ENCODE data around the gene EPS8L2.
A peak's percentile ranks its signal among the peaks of the same experiment; 100 is the strongest.

Gene EPS8L2

DNA sequence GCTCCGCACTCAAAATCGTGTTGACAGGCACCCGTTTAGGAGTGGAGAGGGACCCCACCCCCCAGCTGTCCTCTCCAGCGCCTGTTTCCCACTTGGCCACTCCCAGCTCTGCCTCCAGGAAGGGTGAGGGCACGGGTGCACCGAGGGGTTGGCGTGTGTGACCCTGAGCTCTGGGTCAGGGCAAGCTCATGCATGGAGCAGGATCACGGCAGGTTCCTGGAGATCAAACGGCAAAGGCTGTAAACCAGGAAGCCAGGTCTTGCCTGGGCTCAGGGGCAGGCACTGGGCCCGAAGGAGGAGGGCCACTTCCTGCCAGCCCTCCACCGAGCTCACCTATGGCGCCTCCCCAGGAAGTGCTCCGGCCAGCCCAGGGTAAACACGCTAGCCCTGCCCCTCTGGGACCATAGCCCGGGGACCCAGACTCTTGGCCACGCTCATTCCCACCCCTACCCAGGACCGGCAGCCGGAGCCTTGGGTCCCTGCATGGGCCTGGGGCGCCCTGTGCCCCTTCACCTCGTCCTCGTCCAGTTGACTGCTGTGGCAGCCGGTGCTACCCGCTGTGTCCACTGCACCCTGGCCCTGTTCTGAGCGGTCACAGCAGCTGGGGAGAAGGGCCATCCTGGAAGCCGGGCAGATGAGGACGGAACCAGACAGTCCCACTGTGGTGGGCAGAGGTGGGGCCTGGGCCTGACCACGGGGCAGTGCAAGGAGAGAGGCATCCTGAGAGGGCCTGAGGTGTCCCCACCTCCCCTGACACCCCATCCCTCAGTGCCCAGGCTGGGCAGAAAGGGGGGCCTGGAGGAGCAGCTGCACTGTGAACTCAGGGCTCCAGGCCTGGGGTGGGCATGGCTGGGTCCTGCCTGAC is 1.0 kb upstream of the EPS8L2 start:
- no peak for DNase-seq

DNA sequence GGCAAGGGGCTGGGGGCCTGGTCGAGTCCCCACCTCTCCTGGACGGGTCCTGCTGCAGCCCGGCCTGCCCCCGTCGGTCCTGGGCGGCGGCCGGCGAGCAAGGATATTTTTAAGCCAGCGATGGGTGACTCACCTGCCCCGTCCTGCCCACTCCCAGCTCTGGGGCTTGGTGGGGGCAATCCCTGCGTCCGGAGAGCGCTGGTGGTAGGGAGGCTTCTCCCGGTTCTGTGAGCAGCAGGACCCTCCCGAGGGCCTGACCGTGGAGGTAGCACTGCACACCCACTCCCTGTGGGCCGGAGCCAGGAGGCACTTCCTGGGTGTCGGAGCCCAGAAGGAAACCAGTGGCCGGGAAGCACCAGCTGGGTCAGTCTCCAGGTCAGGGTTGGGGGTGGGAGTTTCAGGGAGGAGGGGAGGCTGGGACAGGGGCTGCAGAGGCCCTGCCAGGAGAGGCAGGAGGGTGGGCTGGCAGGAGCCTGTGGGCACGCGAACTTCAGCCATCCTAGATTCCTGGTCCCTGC is 467 bp downstream of the EPS8L2 start:
- DNase-seq: no peak

- DNase-seq: no peak
Observed at GRCh38 chr11:706957-707816, 1.2 kb downstream of the EPS8L2 start.

- DNase-seq: no peak
Observed at GRCh38 chr11:707817-708420, 1.9 kb downstream of the EPS8L2 start.

DNA sequence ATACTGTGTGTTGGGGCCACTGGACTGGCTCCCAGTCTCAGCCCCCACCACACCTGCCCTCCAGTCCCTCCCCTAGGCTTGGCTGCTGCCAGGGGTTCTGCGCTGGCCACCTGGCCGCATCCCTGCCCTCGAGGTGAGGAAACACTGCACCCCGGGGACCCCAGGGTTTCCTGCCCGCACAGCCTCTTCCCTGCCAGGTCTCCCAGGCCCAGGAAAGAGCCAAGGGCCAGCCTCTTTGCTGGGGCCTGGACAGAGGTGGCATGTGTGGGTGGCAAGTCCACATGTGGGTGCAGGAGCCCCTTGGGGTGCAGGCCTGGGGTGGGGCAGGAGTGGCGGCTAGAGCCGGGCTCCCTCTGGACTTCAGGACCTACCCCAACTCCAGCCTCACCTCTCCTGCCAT is 2.5 kb downstream of the EPS8L2 start:
- DNase-seq: no peak

DNA sequence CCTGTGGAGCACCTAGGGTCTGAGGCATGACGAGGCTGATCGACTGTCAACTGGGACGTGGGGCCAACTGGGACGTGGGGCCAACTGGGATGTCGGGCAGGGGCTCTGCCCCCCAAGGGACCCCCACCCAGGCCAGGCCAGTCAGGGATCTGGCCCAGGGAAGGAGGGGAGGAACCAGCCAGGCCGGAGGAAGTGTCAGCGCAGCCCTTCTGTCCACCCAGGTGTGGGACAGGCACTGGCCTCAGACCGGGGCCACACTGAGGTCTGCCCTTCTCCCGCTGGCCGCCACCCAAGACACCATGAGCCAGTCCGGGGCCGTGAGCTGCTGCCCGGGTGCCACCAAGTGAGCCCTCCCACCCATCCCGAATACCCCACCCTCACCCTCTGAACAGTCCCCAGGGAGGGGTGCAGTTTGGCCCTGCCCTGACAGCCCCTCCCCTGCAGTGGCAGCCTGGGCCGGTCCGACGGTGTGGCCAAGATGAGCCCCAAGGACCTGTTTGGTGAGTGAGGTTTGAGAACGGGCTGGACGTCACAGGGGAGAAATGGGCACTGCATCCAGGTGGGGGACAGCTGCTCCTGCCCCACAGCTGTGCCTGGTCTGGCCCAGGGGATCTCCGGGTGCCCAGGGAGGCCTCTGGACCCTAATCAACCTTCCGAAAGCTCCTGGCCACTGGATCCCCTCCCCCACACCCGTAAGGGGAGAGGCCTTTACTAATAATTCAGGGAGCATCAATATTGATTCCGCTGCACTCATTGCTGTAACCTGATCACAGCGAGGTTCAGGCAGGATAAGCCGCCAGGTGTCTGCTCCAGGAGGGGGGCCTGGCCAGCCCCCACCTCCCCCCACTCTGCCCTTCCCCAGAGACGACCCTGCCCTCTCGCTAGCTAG is 3.3 kb downstream of the EPS8L2 start:
- DNase-seq: no peak

DNA sequence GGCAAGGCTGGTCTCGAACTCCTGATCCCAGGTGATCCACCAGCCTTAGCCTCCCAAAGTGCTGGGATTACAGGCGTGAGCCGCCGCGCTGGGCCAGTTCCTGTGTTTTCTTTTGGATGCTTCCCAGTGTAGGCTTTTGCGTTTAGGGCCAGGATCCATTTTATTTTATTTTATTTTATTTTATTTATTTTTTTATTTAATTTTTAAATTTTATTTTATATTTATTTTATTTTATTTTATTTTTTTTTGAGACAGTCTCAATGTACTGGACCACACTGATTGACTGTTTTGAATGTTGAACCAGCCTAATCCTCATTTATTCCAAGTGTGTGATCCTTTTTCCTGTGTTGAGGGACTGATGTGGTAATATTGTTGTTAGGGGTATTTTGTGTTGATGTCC is 8.4 kb downstream of the EPS8L2 start:
- no peak for DNase-seq

DNA sequence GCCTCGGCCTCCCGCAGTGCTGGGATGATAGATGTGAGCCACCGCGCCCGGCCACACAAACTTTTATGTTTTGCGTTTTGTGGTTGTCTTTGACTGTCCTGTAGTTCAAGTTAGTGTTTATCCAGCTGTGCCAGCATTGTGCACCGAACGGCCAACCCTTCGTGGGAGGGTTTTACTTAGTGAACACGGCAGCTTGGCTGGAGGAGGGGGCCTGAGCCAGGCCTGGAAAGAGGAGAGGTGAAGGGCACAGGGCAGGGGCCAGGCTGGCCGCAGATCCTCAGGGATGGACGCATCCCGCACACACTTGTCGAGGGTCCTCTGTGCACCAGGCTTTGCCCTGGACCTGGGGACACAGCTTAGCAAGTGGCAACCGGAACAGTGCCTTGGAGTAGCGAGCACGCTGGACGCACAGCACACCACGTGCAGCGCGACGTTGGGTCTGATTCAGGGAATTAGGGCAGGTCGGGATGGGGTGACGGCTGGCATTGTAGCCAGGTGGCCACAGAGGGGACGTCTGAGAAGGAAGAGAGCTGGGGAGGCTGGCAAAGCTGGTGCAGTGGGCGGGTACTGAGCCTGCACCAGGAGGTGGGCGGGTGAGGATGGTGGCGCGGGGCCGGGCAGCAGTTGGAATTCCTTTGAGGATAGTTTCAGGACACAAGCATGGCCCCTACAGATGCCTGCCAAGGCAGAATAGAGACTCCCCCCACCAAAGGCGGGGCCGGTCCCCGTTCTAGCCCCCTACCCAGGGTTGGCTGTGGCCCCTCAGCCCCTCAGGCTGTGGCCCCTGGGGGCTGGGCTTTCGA is 13.4 kb downstream of the EPS8L2 start:
- DNase-seq: no peak

DNA sequence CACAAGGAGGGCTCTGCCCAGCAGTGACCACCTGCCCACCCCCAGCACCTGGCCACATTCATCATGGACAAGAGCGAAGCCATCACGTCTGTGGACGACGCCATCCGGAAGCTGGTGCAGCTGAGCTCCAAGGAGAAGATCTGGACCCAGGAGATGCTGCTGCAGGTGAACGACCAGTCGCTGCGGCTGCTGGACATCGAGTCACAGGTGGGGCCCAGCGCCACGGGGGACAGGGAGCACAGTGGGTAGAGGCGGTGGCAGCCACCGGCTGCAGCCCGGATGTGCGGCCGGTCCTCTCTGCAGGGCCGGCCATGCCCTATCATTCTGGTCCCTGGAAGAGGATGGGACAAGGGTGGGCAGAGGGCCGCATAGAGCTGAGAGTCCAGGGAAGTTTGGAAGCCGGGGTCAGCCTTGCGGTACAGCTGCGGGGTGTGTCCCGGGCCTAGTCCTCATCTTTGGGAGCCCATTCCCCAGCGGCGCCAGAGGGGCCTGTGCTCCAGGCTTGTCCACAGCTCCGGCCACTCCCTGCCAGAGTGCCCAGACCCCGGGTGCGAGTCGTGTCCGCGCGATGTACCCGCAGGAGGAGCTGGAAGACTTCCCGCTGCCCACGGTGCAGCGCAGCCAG is 14.1 kb downstream of the EPS8L2 start:
- no peak for DNase-seq

DNA sequence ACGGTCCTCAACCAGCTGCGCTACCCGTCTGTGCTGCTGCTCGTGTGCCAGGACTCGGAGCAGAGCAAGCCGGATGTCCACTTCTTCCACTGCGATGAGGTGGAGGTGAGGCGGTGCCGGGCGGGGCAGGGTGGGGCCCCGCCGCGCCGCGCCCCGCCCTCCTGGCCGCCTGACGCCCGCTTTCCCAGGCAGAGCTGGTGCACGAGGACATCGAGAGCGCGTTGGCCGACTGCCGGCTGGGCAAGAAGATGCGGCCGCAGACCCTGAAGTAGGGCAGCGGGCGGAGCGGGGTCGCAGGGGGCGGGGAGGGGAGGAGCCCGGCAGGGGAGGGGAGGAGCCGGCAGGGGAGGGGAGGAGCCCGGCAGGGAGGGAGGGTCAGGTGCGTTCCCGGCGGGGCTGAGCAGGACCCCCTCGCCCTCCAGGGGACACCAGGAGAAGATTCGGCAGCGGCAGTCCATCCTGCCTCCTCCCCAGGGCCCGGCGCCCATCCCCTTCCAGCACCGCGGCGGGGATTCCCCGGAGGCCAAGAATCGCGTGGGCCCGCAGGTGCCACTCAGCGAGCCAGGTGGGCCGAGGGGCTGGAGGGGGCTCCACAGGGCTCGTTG is 14.7 kb downstream of the EPS8L2 start:
- peak; percentile 52 for DNase-seq

GRCh38 chr11:721247-721740 is 15.3 kb downstream of the EPS8L2 start:
- no peak for DNase-seq

DNA sequence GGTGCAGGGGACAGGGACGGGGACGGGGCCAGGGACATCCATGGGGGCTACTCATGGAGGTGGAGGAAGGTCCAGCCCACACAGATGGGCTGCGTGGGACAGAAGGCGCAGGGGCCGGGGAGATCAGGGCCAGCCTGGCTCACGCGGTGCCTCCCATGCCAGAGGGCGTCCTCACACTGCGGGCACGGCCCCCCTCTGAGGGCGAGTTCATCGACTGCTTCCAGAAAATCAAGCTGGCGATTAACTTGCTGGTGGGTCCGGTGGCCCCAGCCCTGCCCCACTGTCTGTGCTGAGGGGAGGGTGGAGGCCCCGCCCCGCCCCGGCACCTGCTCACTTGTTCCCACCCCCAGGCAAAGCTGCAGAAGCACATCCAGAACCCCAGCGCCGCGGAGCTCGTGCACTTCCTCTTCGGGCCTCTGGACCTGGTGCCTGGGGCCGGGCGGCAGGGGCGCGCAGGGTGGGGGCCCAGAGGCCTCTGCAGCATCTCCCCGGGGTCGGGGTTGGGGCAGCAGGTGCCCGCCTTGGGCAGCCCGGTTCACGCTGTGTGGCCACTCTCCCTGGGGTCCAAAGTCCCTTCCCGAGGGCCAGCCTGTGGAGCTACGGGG is 15.8 kb downstream of the EPS8L2 start:
- peak; percentile 49 for DNase-seq

DNA sequence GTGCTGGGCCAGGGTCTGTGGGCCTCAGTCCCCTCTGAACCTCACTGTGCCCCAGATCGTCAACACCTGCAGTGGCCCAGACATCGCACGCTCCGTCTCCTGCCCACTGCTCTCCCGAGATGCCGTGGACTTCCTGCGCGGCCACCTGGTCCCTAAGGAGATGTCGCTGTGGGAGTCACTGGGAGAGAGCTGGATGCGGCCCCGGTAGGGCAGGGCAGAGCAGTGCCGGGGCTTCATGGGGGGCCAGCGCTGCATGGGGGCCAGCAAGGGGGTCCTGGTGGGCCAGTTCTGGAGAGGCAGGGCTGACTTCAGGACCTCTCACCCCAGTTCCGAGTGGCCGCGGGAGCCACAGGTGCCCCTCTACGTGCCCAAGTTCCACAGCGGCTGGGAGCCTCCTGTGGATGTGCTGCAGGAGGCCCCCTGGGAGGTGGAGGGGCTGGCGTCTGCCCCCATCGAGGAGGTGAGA is 16.3 kb downstream of the EPS8L2 start:
- DNase-seq: no peak

GRCh38 chr11:723120-723883 is 17.3 kb downstream of the EPS8L2 start:
- peak; percentile 54 for DNase-seq

DNA sequence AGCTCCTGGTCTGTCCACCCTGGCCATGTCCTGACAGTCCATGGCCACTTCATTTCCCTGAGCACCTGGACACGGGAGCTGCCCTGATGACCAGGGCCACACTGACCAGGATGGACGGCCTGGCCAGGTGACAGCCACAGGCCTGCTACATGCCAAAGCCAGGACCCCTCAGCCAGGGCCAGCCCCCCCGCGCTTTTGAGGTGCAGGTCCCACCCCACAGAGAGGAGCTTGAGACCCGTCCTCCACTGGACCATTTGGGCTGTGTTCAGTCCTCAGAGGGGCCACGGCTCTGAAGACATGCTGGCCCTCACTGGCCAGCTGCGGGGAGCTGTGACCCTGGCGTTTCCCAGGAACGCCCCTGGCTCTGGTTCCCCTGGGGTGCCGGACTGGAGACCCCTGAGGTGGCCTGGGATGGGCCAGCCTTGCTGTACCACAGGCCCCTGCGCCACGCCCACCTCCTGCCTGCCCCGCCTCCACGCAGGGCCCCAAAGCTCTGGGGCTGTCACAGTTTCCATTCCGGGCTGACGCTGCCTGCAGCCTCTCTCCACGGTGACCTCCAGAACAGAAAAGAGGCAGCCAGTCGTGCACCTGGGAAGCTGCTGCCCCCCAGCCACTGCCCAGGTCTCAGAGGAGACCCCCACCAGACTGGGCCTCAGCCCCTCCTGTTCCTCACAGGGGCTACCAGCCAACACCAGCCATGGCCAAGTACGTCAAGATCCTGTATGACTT is 18.2 kb downstream of the EPS8L2 start:
- no peak for DNase-seq

GRCh38 chr11:724778-725386 is 18.9 kb downstream of the EPS8L2 start:
- DNase-seq: no peak

DNA sequence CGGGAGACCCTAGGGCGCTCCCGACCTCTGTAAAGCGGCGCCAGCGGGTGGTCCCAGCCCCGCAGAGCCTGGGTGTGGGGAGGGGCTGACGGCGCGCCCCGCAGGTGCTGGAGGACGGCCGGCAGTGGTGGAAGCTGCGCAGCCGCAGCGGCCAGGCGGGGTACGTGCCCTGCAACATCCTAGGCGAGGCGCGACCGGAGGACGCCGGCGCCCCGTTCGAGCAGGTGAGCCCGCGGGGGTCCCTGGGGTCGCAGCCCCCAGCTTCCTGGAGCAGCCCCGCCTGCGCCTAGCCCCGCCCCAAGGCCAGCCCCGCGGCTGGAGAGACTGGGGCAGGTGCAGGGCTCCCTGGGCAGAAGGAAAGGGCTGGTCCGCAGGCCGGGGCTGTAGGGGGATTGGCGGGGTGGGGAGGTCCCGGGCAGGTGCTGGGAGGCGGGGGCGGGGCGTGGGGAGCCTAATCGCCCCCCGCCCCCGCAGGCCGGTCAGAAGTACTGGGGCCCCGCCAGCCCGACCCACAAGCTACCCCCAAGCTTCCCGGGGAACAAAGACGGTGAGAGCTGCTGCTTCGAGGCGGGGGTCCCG is 19.7 kb downstream of the EPS8L2 start:
- peak; percentile 8 for DNase-seq
